HCT116 (cell line): ENCODE data around the gene DAPK1. TPM values are rescaled to one million over a fixed set of nuclear protein-coding genes. Genes with fewer than 3 reads are reported as not detected.

Source experiments
- ATAC-seq: fragments of 200-7000 bp; cut with Tn5 transposase; 2 replicates; pipeline ENCODE4 v1.9.1; 2020; ENCODE audit warnings: mild to moderate bottlenecking, moderate library complexity
- BruUV-seq: library from RNA; stranded (reverse); fragments of 400-500 nt; replicated peaks from 2 replicates; lab custom pipeline; 2021; lab: Mats Ljungman, UMichigan
- CTCF ChIA-PET: fragments of 300-600 bp; sonication (Branson Sonifier 250); formaldehyde crosslinking; loops from one replicate; lab custom pipeline; 2021; ENCODE audit warnings: antibody characterized with exemption; lab: Charles Lee
- POLR2A ChIA-PET: fragments of 300-600, 350-600 bp; sonication (Branson Sonifier 250); formaldehyde crosslinking; loops from one replicate; lab custom pipeline; 2021; ENCODE audit warnings: antibody characterized with exemption; lab: Charles Lee
- RAD21 ChIA-PET, 2 experiments: fragments of 300-600 bp; sonication (Branson Sonifier 250); formaldehyde crosslinking; loops; one replicate each; lab custom pipeline; 2023; ENCODE audit warnings: low total read pairs in 2 of 2; ENCODE audit not compliant: uncharacterized antibody in 2 of 2, unreplicated experiment in 2 of 2, low non-redundant PET in 1 of 2; lab: Charles Lee
- DNase-seq: peaks from one replicate; pipeline ENCODE4 v3.0.0-alpha.2; 2010; ENCODE audit warnings: low read depth, low spot score
- H2AFZ ChIP-seq: fragments of 200-600 bp; shearing (Covaris generic), sonication (generic); 2 replicates; pipeline ENCODE4 v1.6.1; 2017; ENCODE audit warnings: low read depth, mixed run types, mixed read lengths, antibody characterized with exemption, low read length; ENCODE audit not compliant: poor library complexity, severe bottlenecking
- H3K27ac ChIP-seq: 2 replicates; pipeline ENCODE4 v1.5.1; 2012; ENCODE audit warnings: low read depth, low read length
- H3K27me3 ChIP-seq: fragments of 200-600 bp; sonication (generic); 2 replicates; pipeline ENCODE4 v1.6.1; 2016; ENCODE audit warnings: mixed run types, low read length, mixed read lengths; ENCODE audit not compliant: insufficient read depth
- H3K36me3 ChIP-seq, 2 experiments: fragments of 200-500 bp in 1 of 2; fragments of 200-600 bp in 1 of 2; sonication (Bioruptor generic) in 1 of 2; sonication (generic) in 1 of 2; 2 replicates each; pipeline versions ENCODE4 v1.5.1 to v1.6.1; 2014 to 2016; ENCODE audit warnings: low read length in 2 of 2, inconsistent platforms in 1 of 2, mixed read lengths in 1 of 2, mixed run types in 1 of 2; ENCODE audit not compliant: insufficient read depth in 2 of 2, control insufficient read depth in 1 of 2
- H3K4me1 ChIP-seq, 2 experiments: fragments of 200-600 bp in 1 of 2; sonication (generic) in 1 of 2; 2 replicates each; pipeline versions ENCODE4 v1.5.1 to v1.6.1; 2012 to 2017; ENCODE audit warnings: low read length in 2 of 2, inconsistent platforms in 1 of 2, mild to moderate bottlenecking in 1 of 2, mixed read lengths in 1 of 2, mixed run types in 1 of 2, moderate library complexity in 1 of 2; ENCODE audit not compliant: insufficient read depth in 2 of 2, control insufficient read depth in 1 of 2
- H3K4me2 ChIP-seq: fragments of 200-600 bp; sonication (generic); 2 replicates; pipeline ENCODE4 v1.6.1; 2017; ENCODE audit warnings: mixed run types, low read length, mixed read lengths
- H3K4me3 ChIP-seq, 2 experiments: fragments of 200-600 bp in 1 of 2; sonication (generic) in 1 of 2; replicated peaks in 1 of 2; 2 replicates each; pipeline ENCODE4 v1.5.1; 2011 to 2016; ENCODE audit warnings: low read length in 2 of 2, control low read depth in 1 of 2, low read depth in 1 of 2, mild to moderate bottlenecking in 1 of 2, mixed read lengths in 1 of 2, mixed run types in 1 of 2
- H3K79me2 ChIP-seq: fragments of 200-600 bp; sonication (generic); 2 replicates; pipeline ENCODE4 v1.6.1; 2017; ENCODE audit warnings: mild to moderate bottlenecking, mixed run types, low read length, moderate library complexity, mixed read lengths; ENCODE audit not compliant: insufficient read depth
- H3K9ac ChIP-seq: fragments of 200-600 bp; sonication (generic); 2 replicates; pipeline ENCODE4 v1.6.1; 2016; ENCODE audit warnings: low read length, mixed read lengths
- H3K9me2 ChIP-seq: fragments of 200-600 bp; sonication (generic), shearing (Covaris generic); 2 replicates; pipeline ENCODE4 v1.6.1; 2017; ENCODE audit warnings: mixed run types, mild to moderate bottlenecking, moderate library complexity; ENCODE audit not compliant: insufficient read depth
- H3K9me3 ChIP-seq, 2 experiments: fragments of 200-500 bp in 1 of 2; fragments of 200-600 bp in 1 of 2; sonication (Bioruptor generic) in 1 of 2; sonication (generic) in 1 of 2; 2 replicates each; pipeline ENCODE4 v1.6.1; 2014 to 2017; ENCODE audit warnings: low read length in 2 of 2, mixed read lengths in 2 of 2, inconsistent platforms in 1 of 2, low read depth in 1 of 2, mild to moderate bottlenecking in 1 of 2, mixed run types in 1 of 2, moderate library complexity in 1 of 2; ENCODE audit not compliant: control insufficient read depth in 1 of 2, insufficient read depth in 1 of 2
- H4K20me1 ChIP-seq: fragments of 200-600 bp; sonication (generic), shearing (Covaris generic); 2 replicates; pipeline ENCODE4 v1.6.1; 2017; ENCODE audit warnings: mixed run types, mild to moderate bottlenecking, moderate library complexity; ENCODE audit not compliant: insufficient read depth
- CBX3 ChIP-seq: IDR thresholded peaks from 2 replicates; pipeline ENCODE4 v1.6.1; 2012; ENCODE audit warnings: low read depth
- ELF1 ChIP-seq: IDR thresholded peaks from 2 replicates; pipeline ENCODE4 v1.6.1; 2012; ENCODE audit warnings: low read depth, borderline replicate concordance
- EZH2 ChIP-seq: fragments of 200-600 bp; sonication (generic); IDR thresholded peaks from 2 replicates; pipeline ENCODE4 v1.6.1; 2017; ENCODE audit warnings: antibody characterized with exemption, mixed run types
- EZH2phosphoT487 ChIP-seq: fragments of 200-600 bp; IDR thresholded peaks from 2 replicates; pipeline ENCODE4 v1.6.1; 2018; ENCODE audit warnings: antibody characterized with exemption, borderline replicate concordance
- FOSL1 ChIP-seq: IDR thresholded peaks from 2 replicates; pipeline ENCODE4 v1.6.1; 2012; ENCODE audit warnings: low read depth
- JUND ChIP-seq: IDR thresholded peaks from 2 replicates; pipeline ENCODE4 v1.6.1; 2012
- POLR2A ChIP-seq: IDR thresholded peaks from 2 replicates; pipeline ENCODE4 v1.7.0; 2011; ENCODE audit warnings: borderline replicate concordance; ENCODE audit not compliant: insufficient read depth, insufficient read length; ENCODE audit errors: extremely low read depth
- POLR2AphosphoS5 ChIP-seq: IDR thresholded peaks from 2 replicates; pipeline ENCODE4 v1.6.1; 2011; ENCODE audit warnings: mild to moderate bottlenecking, low read depth, low read length, moderate library complexity
- SIN3A ChIP-seq: IDR thresholded peaks from 2 replicates; pipeline ENCODE4 v1.6.1; 2012; ENCODE audit warnings: low read depth
- SP1 ChIP-seq: IDR thresholded peaks from 2 replicates; pipeline ENCODE4 v1.6.1; 2012; ENCODE audit warnings: low read depth
- TCF7L2 ChIP-seq: IDR thresholded peaks from 2 replicates; pipeline ENCODE4 v1.7.0; 2011; ENCODE audit warnings: borderline replicate concordance, inconsistent platforms; ENCODE audit not compliant: insufficient read depth, insufficient read length; ENCODE audit errors: extremely low read depth
- YY1 ChIP-seq: IDR thresholded peaks from 2 replicates; pipeline ENCODE4 v1.6.1; 2011; ENCODE audit warnings: low read length, low read depth, moderate library complexity, mild to moderate bottlenecking; ENCODE audit not compliant: insufficient replicate concordance; ENCODE audit errors: extremely low read depth
- ZFX ChIP-seq: fragments of 450-650 bp; IDR thresholded peaks from 2 replicates; pipeline ENCODE4 v1.6.1; 2017
- ZNF274 ChIP-seq: fragments of 200-500 bp; sonication (Bioruptor generic); IDR thresholded peaks from 2 replicates; pipeline ENCODE4 v1.6.1; 2014; ENCODE audit warnings: mild to moderate bottlenecking, low read depth, low read length, inconsistent platforms
- intact Hi-C: fragments of 100-400 bp; cut with micrococcal nuclease; formaldehyde crosslinking; loops from 2 replicates; pipeline ENCODE4 v1.10.0; 2022
- total RNA-seq: library from RNA; stranded (reverse); gene quantifications from one replicate; pipeline ENCODE4 v1.2.1, GENCODE V29; 2021; ENCODE audit not compliant: unreplicated experiment
- TF ChIP-seq, protein P1 (sequence below): IDR thresholded peaks from 2 replicates; pipeline ENCODE4 v1.6.1; 2011; ENCODE audit warnings: mild to moderate bottlenecking, low read length, moderate library complexity; ENCODE audit not compliant: insufficient replicate concordance; ENCODE audit errors: extremely low read depth
- TF ChIP-seq, protein P2 (sequence below): IDR thresholded peaks from 2 replicates; pipeline ENCODE4 v1.6.1; 2012

The DAPK1 gene
- total RNA-seq, 1 experiment from 2014 or later: 5.6 TPM

DNA sequence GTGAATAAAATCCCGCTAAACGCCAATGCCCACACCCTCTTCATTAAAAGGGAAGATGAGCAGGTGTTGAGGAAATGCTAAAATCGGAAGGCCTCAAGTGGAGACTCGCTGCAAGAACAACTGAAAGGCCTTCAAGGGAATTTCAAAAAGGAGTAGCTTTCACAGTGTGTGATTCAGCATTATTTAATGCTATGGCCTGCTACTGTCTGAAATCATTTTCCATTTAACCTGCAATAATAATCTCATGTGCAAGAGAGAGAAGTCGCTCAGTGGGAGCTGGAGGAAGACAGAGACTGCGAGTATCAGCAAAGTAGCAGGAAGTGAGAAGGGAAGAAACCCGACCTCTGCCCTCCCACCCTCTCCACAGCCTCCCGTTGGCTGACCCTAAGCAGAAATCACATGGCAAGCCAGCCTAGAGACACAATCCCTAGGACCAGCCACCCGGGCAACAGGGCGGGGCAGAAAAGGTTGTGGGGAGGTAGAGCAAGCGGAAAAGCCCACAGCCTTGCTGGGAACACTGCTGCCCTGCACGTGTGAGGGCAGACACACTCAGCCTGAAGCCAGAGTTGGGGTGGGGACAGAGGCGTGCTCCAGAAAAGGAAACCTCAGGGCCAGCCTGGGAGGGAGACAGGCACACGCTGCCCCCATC, 188.3 kb downstream of the DAPK1 start:
- no TSS peak for BruUV-seq
- intact Hi-C loops: loop anchor here (10.0 kb wide), 1 partner anchor 1319 kb away; no protein-coding TSS in a partner anchor
- TF ChIP-seq POLR2A: no peak
- TF ChIP-seq JUND: no peak
- no peak for TF ChIP-seq ZFX
- no peak for TF ChIP-seq ELF1
- no peak for TF ChIP-seq POLR2AphosphoS5
- TF ChIP-seq, protein P1, sequence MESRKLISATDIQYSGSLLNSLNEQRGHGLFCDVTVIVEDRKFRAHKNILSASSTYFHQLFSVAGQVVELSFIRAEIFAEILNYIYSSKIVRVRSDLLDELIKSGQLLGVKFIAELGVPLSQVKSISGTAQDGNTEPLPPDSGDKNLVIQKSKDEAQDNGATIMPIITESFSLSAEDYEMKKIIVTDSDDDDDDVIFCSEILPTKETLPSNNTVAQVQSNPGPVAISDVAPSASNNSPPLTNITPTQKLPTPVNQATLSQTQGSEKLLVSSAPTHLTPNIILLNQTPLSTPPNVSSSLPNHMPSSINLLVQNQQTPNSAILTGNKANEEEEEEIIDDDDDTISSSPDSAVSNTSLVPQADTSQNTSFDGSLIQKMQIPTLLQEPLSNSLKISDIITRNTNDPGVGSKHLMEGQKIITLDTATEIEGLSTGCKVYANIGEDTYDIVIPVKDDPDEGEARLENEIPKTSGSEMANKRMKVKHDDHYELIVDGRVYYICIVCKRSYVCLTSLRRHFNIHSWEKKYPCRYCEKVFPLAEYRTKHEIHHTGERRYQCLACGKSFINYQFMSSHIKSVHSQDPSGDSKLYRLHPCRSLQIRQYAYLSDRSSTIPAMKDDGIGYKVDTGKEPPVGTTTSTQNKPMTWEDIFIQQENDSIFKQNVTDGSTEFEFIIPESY: no peak
- no peak for TF ChIP-seq SP1
- TF ChIP-seq YY1: no peak
- no peak for TF ChIP-seq SIN3A
- TF ChIP-seq CBX3: no peak
- TF ChIP-seq, protein P2, sequence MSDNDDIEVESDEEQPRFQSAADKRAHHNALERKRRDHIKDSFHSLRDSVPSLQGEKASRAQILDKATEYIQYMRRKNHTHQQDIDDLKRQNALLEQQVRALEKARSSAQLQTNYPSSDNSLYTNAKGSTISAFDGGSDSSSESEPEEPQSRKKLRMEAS: no peak
- TF ChIP-seq TCF7L2: no peak
- TF ChIP-seq EZH2: no peak
- TF ChIP-seq EZH2phosphoT487: no peak
- TF ChIP-seq ZNF274: no peak
- TF ChIP-seq FOSL1: no peak
- TF ChIP-seq, all 23 proteins: peak for 0
- Histone ChIP-seq H3K4me3 (no peak overlapping the region), H3K79me2 (no peaks in the 10 kb centered on the region), H3K4me2 (no peak overlapping the region), H4K20me1 (no peaks in the 10 kb centered on the region), H2AFZ (no peak overlapping the region), H3K9me3 (no peaks in the 10 kb centered on the region), H3K4me1 (peaks cover 0 to 4% of the 10 kb centered on the region in 2 experiments; a peak in 1 of 4 replicates), H3K36me3 (no peaks in the 10 kb centered on the region), H3K9me2 (no peaks in the 10 kb centered on the region), H3K27me3 (no peaks in the 10 kb centered on the region), H3K27ac (no peak overlapping the region), H3K9ac (no peak overlapping the region)
- RAD21 ChIA-PET: no interaction called here
- POLR2A ChIA-PET: no interaction called here
- ATAC-seq (no peak), DNase-seq (no peak)
- CTCF ChIA-PET: interaction anchor here (0.7 to 3.4 kb wide), 2 partner anchors 126 to 1315 kb away, joined by 3 to 33 read pairs; no protein-coding TSS in a partner anchor
